ENCODE results near the gene PPIP5K2. TPM values are rescaled to one million over a fixed set of nuclear protein-coding genes. Genes with fewer than 3 reads are reported as not detected.

Gene PPIP5K2
- total RNA-seq, 1 experiment from 2014 or later = 44.8 TPM

DNA sequence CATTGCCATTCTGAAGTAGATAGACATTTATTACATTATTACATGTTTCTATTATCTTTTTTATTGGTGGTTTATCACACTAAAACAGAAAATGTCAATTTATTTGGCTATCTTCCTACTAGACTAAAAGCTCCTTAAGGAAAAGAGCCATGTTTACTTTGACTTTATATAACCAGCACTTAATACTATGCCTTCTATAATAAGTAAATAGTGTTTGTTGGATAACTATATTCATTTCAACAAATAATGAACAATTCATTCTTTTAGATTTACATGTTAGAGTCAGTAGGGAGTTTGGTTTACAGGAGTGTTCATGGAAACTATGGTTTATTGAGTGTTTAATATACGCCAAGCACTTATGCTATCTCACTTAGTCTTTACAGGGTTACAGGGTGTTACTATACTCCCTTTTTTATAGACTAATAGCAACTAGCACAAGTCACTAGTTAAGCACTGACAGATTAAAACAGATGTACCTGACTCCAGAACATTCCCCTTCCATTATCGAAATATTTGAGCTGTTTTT is 7.3 kb downstream of the PPIP5K2 start:
- Histone ChIP-seq H3K4me3 (ENCODE audit: low read depth, low read length) (no peak overlapping the region), H3K36me3 (ENCODE audit: control insufficient read depth, insufficient read depth, low read length) (no peaks in the 10 kb centered on the region), H3K9me3 (no peaks in the 10 kb centered on the region), H3K27me3 (replicated peaks; ENCODE audit: control insufficient read depth, insufficient read depth, low read length) (no peaks in the 10 kb centered on the region), H3K4me1 (no peaks in the 10 kb centered on the region)
- no TSS peak for BruUV-seq (replicated peaks)
- Mint-ChIP-seq H3K4me1 (ENCODE audit: low read depth, unreplicated experiment) (peaks cover 2% of the 10 kb centered on the region), H3K4me3 (ENCODE audit: unreplicated experiment) (no peak overlapping the region), H3K9me3 (ENCODE audit: unreplicated experiment) (no peaks in the 10 kb centered on the region), H3K27ac (ENCODE audit: unreplicated experiment) (no peak overlapping the region), H3K27me3 (ENCODE audit: insufficient read depth, unreplicated experiment) (no peaks in the 10 kb centered on the region), H3K36me3 (ENCODE audit: insufficient read depth, unreplicated experiment) (no peaks in the 10 kb centered on the region)
- intact Hi-C loops (cut with micrococcal nuclease; ENCODE audit: unreplicated experiment) = no loop called here
- ChIA-PET POLR2A (no interaction called here), CTCF (no interaction called here)
- TF ChIP-seq, protein P1, sequence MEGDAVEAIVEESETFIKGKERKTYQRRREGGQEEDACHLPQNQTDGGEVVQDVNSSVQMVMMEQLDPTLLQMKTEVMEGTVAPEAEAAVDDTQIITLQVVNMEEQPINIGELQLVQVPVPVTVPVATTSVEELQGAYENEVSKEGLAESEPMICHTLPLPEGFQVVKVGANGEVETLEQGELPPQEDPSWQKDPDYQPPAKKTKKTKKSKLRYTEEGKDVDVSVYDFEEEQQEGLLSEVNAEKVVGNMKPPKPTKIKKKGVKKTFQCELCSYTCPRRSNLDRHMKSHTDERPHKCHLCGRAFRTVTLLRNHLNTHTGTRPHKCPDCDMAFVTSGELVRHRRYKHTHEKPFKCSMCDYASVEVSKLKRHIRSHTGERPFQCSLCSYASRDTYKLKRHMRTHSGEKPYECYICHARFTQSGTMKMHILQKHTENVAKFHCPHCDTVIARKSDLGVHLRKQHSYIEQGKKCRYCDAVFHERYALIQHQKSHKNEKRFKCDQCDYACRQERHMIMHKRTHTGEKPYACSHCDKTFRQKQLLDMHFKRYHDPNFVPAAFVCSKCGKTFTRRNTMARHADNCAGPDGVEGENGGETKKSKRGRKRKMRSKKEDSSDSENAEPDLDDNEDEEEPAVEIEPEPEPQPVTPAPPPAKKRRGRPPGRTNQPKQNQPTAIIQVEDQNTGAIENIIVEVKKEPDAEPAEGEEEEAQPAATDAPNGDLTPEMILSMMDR (IDR thresholded peaks at IDR 0.05; ENCODE audit: insufficient read depth in 1 of 2, low read depth in 1 of 2, low read length in 1 of 2, severe bottlenecking in 1 of 2, unreplicated experiment in 1 of 2) = no peak
- no peak for DNase-seq

DNA sequence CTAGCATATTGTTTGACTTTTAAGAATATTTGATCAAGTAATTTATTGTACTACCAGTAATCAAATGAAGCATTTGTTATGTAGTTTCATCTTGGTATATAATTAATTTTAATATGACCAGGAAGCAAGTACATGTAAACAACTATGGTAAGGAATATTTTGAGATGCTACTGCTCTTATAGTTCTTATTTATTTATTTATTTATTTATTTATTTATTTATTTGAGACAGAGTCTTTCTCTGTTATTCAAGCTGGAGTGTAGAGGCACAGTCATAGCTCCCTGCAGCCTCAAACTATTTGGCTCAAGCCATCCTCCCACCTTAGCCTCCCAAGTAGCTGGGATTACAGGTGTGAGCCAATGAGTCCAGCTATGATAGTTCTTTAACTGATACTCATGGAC is 8.1 kb downstream of the PPIP5K2 start:
- ChIA-PET CTCF (interaction anchor here (1.2 kb wide), 1 partner anchor 11 kb away, joined by 3 read pairs; no protein-coding TSS in a partner anchor), POLR2A (no interaction called here)
- H3K9me3 Mint-ChIP-seq (ENCODE audit: unreplicated experiment) = no peaks in the 10 kb centered on the region
- H3K4me3 Mint-ChIP-seq (ENCODE audit: unreplicated experiment) = no peak overlapping the region
- no peak overlapping the region for H3K27ac Mint-ChIP-seq (ENCODE audit: unreplicated experiment)
- no TSS peak for BruUV-seq (replicated peaks)
- TF ChIP-seq, protein P1 (IDR thresholded peaks at IDR 0.05; ENCODE audit: insufficient read depth in 1 of 2, low read depth in 1 of 2, low read length in 1 of 2, severe bottlenecking in 1 of 2, unreplicated experiment in 1 of 2) = no peak
- intact Hi-C loops (cut with micrococcal nuclease; ENCODE audit: unreplicated experiment) = no loop called here
- H3K9me3 ChIP-seq = no peaks in the 10 kb centered on the region
- no peaks in the 10 kb centered on the region for H3K36me3 Mint-ChIP-seq (ENCODE audit: insufficient read depth, unreplicated experiment)
- no peaks in the 10 kb centered on the region for H3K36me3 ChIP-seq (ENCODE audit: control insufficient read depth, insufficient read depth, low read length)
- no peaks in the 10 kb centered on the region for H3K27me3 ChIP-seq (replicated peaks; ENCODE audit: control insufficient read depth, insufficient read depth, low read length)
- no peaks in the 10 kb centered on the region for H3K4me1 ChIP-seq
- no peak for DNase-seq
- no peaks in the 10 kb centered on the region for H3K4me1 Mint-ChIP-seq (ENCODE audit: low read depth, unreplicated experiment)
- H3K27me3 Mint-ChIP-seq (ENCODE audit: insufficient read depth, unreplicated experiment) = no peaks in the 10 kb centered on the region
- no peak overlapping the region for H3K4me3 ChIP-seq (ENCODE audit: low read depth, low read length)

DNA sequence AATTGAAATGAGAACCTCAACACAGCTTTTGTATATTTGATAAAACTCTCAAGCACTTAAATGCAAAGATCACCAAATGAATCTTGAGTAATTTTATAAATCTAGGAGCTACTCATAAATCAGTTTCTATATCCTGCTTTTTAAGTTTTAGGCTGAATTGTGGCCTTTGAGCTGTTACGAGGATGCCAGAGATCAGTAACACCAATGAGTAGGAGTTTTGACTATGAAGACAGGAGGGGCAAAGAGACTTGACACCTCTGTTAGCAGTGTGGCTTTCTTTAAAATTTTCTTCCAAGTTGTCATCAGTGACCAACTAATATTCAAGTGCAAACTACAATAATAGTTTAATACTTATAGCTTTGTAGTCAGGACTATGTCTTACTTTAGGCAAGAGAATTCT is 12.6 kb downstream of the PPIP5K2 start:
- peaks cover 3% of the 10 kb centered on the region for H3K4me1 ChIP-seq
- POLR2A ChIA-PET = no interaction called here
- Mint-ChIP-seq H3K27ac (ENCODE audit: unreplicated experiment) (no peak overlapping the region), H3K4me1 (ENCODE audit: low read depth, unreplicated experiment) (no peaks in the 10 kb centered on the region), H3K27me3 (ENCODE audit: insufficient read depth, unreplicated experiment) (no peaks in the 10 kb centered on the region), H3K9me3 (ENCODE audit: unreplicated experiment) (no peaks in the 10 kb centered on the region), H3K4me3 (ENCODE audit: unreplicated experiment) (no peak overlapping the region), H3K36me3 (ENCODE audit: insufficient read depth, unreplicated experiment) (no peaks in the 10 kb centered on the region)
- CTCF ChIA-PET = interaction anchor here (0.6 kb wide), 1 partner anchor 92 kb away, joined by 3 read pairs; no protein-coding TSS in a partner anchor
- H3K4me3 ChIP-seq (ENCODE audit: low read depth, low read length) = no peak overlapping the region
- intact Hi-C loops (cut with micrococcal nuclease; ENCODE audit: unreplicated experiment) = no loop called here
- no peaks in the 10 kb centered on the region for H3K9me3 ChIP-seq
- TF ChIP-seq, protein P1 (IDR thresholded peaks at IDR 0.05; ENCODE audit: insufficient read depth in 1 of 2, low read depth in 1 of 2, low read length in 1 of 2, severe bottlenecking in 1 of 2, unreplicated experiment in 1 of 2) = no peak
- H3K36me3 ChIP-seq (ENCODE audit: control insufficient read depth, insufficient read depth, low read length) = no peaks in the 10 kb centered on the region
- no TSS peak for BruUV-seq (replicated peaks)
- no peaks in the 10 kb centered on the region for H3K27me3 ChIP-seq (replicated peaks; ENCODE audit: control insufficient read depth, insufficient read depth, low read length)
- DNase-seq = no peak
